GM19438 (cell line): Measurements from ENCODE around the gene MECP2.
A peak's percentile ranks its signal among the peaks of the same experiment; 100 is the strongest.
"Not testable (repeated sequence)": the region's sequence is repeated elsewhere in the genome, so short reads cannot be mapped to it uniquely, and the experiment has no call there.

Experiments used
- ATAC-seq: cut with Tn5 transposase; IDR thresholded peaks from one replicate; pipeline ENCODE4 v1.9.1; 2021; ENCODE audit warnings: low read depth; ENCODE audit not compliant: unreplicated experiment

Gene MECP2

GRCh38 chrX:154097589-154098541 is at the start of gene MECP2:
Gene MECP2, minus strand, starts transcription at chrX:154097717.
- ATAC-seq, result peak; percentile 78

- ATAC-seq, result not testable (repeated sequence)
Observed at GRCh38 chrX:154144010-154144409, 46.5 kb upstream of the MECP2 start, which contains the start of gene OPN1LW. Gene OPN1LW, plus strand, starts transcription at chrX:154144243. Its CDS starts 41 bp downstream, at chrX:154144284.

GRCh38 chrX:154142950-154143745 is 45.6 kb upstream of the MECP2 start:
- ATAC-seq, result no peak

- no peak for ATAC-seq
Observed at GRCh38 chrX:154142386-154142785, 44.9 kb upstream of the MECP2 start.

GRCh38 chrX:154140742-154141141 is 43.2 kb upstream of the MECP2 start:
- no peak for ATAC-seq

- no peak for ATAC-seq
Observed at GRCh38 chrX:154140206-154140605, 42.7 kb upstream of the MECP2 start.

- ATAC-seq, result no peak
Observed at GRCh38 chrX:154138857-154139256, 41.3 kb upstream of the MECP2 start.

- no peak for ATAC-seq
Observed at GRCh38 chrX:154136627-154137161, 39.2 kb upstream of the MECP2 start.

- ATAC-seq, result no peak
Observed at GRCh38 chrX:154135458-154136229, 38.1 kb upstream of the MECP2 start.

GRCh38 chrX:154132366-154132765 is 34.8 kb upstream of the MECP2 start:
- no peak for ATAC-seq

GRCh38 chrX:154131955-154132354 is 34.4 kb upstream of the MECP2 start:
- no peak for ATAC-seq

GRCh38 chrX:154126101-154126500 is 28.6 kb upstream of the MECP2 start:
- no peak for ATAC-seq

GRCh38 chrX:154125391-154126040 is 28.0 kb upstream of the MECP2 start:
- ATAC-seq, result no peak

GRCh38 chrX:154123241-154124219 is 26.0 kb upstream of the MECP2 start:
- ATAC-seq, result no peak

- ATAC-seq, result no peak
Observed at GRCh38 chrX:154121961-154122360, 24.4 kb upstream of the MECP2 start.

- ATAC-seq, result no peak
Observed at GRCh38 chrX:154121207-154121606, 23.7 kb upstream of the MECP2 start.

- ATAC-seq, result no peak
Observed at GRCh38 chrX:154120567-154120966, 23.1 kb upstream of the MECP2 start.

GRCh38 chrX:154117566-154117965 is 20.0 kb upstream of the MECP2 start:
- ATAC-seq, result no peak
